ENCODE data around the gene TRANK1. TPM values are rescaled to one million over a fixed set of nuclear protein-coding genes. Genes with fewer than 3 reads are reported as not detected.
"Not testable (repeated sequence)": the region's sequence is repeated elsewhere in the genome, so short reads cannot be mapped to it uniquely, and the experiment has no call there.

TRANK1 gene
- polyA plus RNA-seq, 1 experiment = 22.4 TPM

DNA sequence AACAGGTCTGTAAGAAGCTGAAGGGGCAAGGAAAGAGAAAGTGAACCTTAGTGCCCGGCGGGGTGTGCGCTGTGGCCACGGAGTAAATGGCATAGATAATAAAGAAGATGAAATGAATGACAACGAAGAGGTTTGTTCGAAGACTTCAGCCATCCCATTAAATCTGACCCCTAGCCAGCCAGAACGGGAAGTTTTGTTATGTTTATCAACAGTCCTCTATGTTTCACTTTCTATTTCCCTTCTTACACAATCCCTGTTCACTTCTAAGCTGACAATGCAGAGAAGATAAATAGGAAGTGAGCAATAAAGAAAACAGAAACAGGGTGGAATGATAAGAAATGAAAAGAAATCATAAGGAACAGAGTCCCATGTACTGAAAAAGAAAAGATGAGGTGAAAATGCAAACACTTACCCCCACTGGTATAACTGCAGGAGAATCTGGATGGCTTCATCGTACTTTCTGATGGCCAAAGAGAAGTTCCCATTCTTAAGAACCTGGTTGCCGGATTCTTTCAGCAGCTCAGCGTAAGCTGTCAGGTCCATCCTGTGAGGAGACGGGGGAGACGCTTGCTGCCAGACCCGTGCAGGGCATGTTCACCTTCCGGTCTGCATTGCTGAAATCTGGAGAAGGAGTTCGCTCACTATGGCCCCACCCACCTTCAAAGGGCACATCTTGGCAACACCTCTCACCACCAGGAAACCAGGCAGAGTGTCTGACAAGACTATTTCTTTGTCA, 36.8 kb downstream of the TRANK1 start:
- CTCF ChIA-PET = interaction anchor here (0.6 to 1.9 kb wide), 3 partner anchors 33 to 202 kb away, joined by 3 to 12 read pairs (median 4); no protein-coding TSS in a partner anchor
- H3K27ac ChIP-seq (ENCODE audit: low read depth, low read length) = peak overlapping the region; percentile 71
- H3K4me3 ChIP-seq (ENCODE audit: low read depth, low read length) = peak overlapping the region; percentile 58
- TF ChIP-seq, protein P1, sequence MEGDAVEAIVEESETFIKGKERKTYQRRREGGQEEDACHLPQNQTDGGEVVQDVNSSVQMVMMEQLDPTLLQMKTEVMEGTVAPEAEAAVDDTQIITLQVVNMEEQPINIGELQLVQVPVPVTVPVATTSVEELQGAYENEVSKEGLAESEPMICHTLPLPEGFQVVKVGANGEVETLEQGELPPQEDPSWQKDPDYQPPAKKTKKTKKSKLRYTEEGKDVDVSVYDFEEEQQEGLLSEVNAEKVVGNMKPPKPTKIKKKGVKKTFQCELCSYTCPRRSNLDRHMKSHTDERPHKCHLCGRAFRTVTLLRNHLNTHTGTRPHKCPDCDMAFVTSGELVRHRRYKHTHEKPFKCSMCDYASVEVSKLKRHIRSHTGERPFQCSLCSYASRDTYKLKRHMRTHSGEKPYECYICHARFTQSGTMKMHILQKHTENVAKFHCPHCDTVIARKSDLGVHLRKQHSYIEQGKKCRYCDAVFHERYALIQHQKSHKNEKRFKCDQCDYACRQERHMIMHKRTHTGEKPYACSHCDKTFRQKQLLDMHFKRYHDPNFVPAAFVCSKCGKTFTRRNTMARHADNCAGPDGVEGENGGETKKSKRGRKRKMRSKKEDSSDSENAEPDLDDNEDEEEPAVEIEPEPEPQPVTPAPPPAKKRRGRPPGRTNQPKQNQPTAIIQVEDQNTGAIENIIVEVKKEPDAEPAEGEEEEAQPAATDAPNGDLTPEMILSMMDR (IDR thresholded peaks at IDR 0.05; ENCODE audit: low read depth, low read length) = no peak
- no peaks in the 10 kb centered on the region for H3K27me3 ChIP-seq (ENCODE audit: control insufficient read depth, insufficient read depth, low read length)
- H3K9me3 ChIP-seq (ENCODE audit: control insufficient read depth, insufficient read depth, low read length) = no peaks in the 10 kb centered on the region
- POLR2A ChIA-PET = interaction anchor here (0.6 to 0.8 kb wide), 3 partner anchors 10 to 78 kb away, joined by 4 to 8 read pairs (median 7); no protein-coding TSS in a partner anchor
- DNase-seq (ENCODE audit: low read depth, low spot score) = peak; percentile 21

DNA sequence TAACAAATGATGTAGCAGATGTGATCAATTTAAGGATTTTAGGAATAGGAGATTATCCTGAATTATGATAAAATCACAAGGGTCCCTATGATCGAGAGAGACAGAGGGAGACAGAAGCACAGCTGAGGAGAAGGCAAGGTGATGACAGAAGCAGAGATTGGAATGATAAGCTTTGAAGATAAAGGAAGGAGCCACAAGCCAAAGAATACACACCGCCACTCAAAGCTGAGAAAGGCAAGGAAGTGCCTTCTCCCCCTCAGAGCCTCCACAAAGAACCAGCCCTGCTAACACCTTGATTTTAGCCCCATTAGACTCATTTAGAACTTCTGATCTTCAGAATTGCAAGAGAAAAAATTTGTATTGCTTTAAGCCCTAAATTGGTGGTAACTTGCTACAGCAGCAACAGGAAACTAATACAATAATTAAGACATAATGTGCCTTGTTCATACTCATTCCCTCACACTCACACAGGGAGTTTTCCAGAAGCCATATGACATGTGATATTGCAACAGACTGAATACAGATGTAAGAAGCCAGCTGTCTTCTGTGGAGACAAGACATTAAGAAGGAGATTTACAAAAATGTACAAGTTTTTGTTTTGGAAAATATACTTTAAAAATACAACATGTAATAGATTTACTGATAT, 38.2 kb downstream of the TRANK1 start:
- Histone ChIP-seq H3K27ac (ENCODE audit: low read depth, low read length) (no peak overlapping the region), H3K27me3 (ENCODE audit: control insufficient read depth, insufficient read depth, low read length) (no peaks in the 10 kb centered on the region), H3K4me3 (ENCODE audit: low read depth, low read length) (no peak overlapping the region), H3K9me3 (ENCODE audit: control insufficient read depth, insufficient read depth, low read length) (no peaks in the 10 kb centered on the region)
- POLR2A ChIA-PET = interaction anchor here (1.1 kb wide), 1 partner anchor 87 kb away, joined by 3 read pairs; the partner anchor contains the start of genes EPM2AIP1 and MLH1
- CTCF ChIA-PET = interaction anchor here (0.7 to 2.8 kb wide), 5 partner anchors 23 to 66 kb away, joined by 3 to 40 read pairs (median 4); no protein-coding TSS in a partner anchor
- peak; percentile 18 for DNase-seq (ENCODE audit: low read depth, low spot score)
- TF ChIP-seq, protein P1 (IDR thresholded peaks at IDR 0.05; ENCODE audit: low read depth, low read length) = no peak

DNA sequence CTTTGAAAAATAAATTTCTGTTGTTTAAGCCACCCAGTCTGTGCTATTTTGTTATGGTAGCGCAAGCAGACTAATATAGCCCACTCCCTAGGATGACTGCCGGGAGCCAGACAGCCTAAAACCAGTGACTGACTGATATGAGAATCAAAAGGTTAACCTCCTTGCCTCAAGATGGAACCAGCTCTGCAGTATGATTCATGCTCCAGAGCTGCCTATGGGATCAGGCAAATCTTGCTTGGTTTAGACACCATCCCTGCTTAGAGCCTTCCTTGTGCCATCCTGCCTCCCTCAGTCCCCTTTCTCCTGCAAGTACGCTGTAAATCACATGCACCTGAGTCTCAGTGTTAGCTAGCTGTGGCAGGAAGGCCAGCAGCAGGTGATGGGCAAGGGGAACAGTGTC, 39.3 kb downstream of the TRANK1 start:
- ChIA-PET POLR2A (interaction anchor here (1.1 kb wide), 1 partner anchor 88 kb away, joined by 3 read pairs; the partner anchor contains the start of genes EPM2AIP1 and MLH1), CTCF (interaction anchor here (1.0 to 2.8 kb wide), 3 partner anchors 34 to 87 kb away, joined by 3 to 40 read pairs (median 3); no protein-coding TSS in a partner anchor)
- no peaks in the 10 kb centered on the region for H3K27me3 ChIP-seq (ENCODE audit: control insufficient read depth, insufficient read depth, low read length)

DNA sequence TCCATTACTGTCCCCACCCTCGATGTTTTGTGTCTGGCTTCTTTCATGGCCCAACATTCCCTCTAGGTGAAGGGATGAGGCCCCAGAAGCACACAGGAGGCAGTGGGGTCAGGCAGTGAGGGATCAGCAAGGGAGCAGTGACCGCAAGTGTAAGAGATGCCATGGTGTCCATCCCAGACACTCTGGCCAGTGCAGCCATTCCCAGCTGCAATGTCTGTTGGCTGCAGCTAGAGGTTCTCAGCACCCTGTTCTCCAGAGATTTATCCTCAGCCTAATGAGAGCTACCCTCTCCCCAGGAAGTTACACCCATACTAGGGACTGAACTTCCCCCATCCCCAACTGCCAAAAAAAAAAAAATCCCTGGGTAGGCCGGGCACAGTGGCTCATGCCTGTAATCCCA, 40.2 kb downstream of the TRANK1 start:
- POLR2A ChIA-PET = no interaction called here
- TF ChIP-seq, protein P1 (IDR thresholded peaks at IDR 0.05; ENCODE audit: low read depth, low read length) = peak; percentile 65
- CTCF ChIA-PET = interaction anchor here (0.5 to 2.8 kb wide), 5 partner anchors 33 to 315 kb away, joined by 3 to 40 read pairs (median 3); no protein-coding TSS in a partner anchor
- Histone ChIP-seq H3K4me3 (ENCODE audit: low read depth, low read length) (no peak overlapping the region), H3K9me3 (ENCODE audit: control insufficient read depth, insufficient read depth, low read length) (no peaks in the 10 kb centered on the region), H3K27me3 (ENCODE audit: control insufficient read depth, insufficient read depth, low read length) (no peaks in the 10 kb centered on the region), H3K27ac (ENCODE audit: low read depth, low read length) (no peak overlapping the region)
- no peak for DNase-seq (ENCODE audit: low read depth, low spot score)

More for the DNA sequence above, 39.3 kb downstream of the TRANK1 start:
- TF ChIP-seq, protein P1 (IDR thresholded peaks at IDR 0.05; ENCODE audit: low read depth, low read length) = no peak
- Histone ChIP-seq H3K4me3 (ENCODE audit: low read depth, low read length) (no peak overlapping the region), H3K27ac (ENCODE audit: low read depth, low read length) (no peak overlapping the region), H3K9me3 (ENCODE audit: control insufficient read depth, insufficient read depth, low read length) (no peaks in the 10 kb centered on the region)
- DNase-seq (ENCODE audit: low read depth, low spot score) = no peak

DNA sequence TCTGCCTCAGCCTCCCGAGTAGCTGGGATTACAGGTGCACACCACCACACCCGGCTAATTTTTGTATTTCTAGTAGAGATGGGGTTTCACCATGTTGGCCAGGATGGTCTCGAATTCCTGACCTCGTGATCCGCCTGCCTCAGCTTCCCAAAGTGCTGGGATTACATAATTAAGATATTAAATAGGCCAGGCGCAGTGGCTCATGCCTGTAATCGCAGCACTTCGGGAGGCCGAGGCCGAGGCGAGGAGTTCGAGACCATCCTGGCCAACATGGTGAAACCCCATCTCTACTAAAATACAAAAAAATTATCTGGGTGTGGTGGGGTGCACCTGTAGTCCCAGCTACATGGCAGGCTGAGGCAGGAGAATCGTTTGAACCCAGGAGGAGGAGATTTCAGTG, 40.8 kb downstream of the TRANK1 start:
- H3K4me3 ChIP-seq (ENCODE audit: low read depth, low read length); H3K9me3 ChIP-seq (ENCODE audit: control insufficient read depth, insufficient read depth, low read length); H3K27me3 ChIP-seq (ENCODE audit: control insufficient read depth, insufficient read depth, low read length); POLR2A ChIA-PET; DNase-seq (ENCODE audit: low read depth, low spot score); H3K27ac ChIP-seq (ENCODE audit: low read depth, low read length): not testable (repeated sequence)
- CTCF ChIA-PET = interaction anchor here (0.9 to 2.8 kb wide), 2 partner anchors 54 to 55 kb away, joined by 7 to 40 read pairs; no protein-coding TSS in a partner anchor

Measured in AG04450 (cell line).